Ovary (tissue), 3 donors: ENCODE results near the gene SEC23B.

Experiments used
- CTCF ChIP-seq, 3 donors: fragments of 450-650 bp in 2 of 3; fragments of 200-600 bp in 1 of 3; IDR thresholded peaks; one replicate each; pipeline versions ENCODE4 v1.5.1 to v1.8.0; 2016 to 2022; ENCODE audit warnings: antibody characterized with exemption in 3 of 3, mild to moderate bottlenecking in 1 of 3
- POLR2A ChIP-seq: fragments of 450-650 bp; IDR thresholded peaks from one replicate; pipeline ENCODE4 v1.6.1; 2017; ENCODE audit warnings: antibody characterized with exemption, mild to moderate bottlenecking, moderate library complexity
- donor health status: DM: no; HTN: no; CAD: no.

GRCh38 chr20:18533978-18534644, 26.4 kb downstream of the SEC23B start:
- TF ChIP-seq POLR2A = no peak
- no peak for TF ChIP-seq CTCF (IDR thresholded peaks at IDR 0.05)
